Caco-2 (cell line): ENCODE measurements around the gene THBS4. TPM values are rescaled to one million over a fixed set of nuclear protein-coding genes. Genes with fewer than 3 reads are reported as not detected.

ENCODE experiments used
- BruUV-seq: library from RNA; stranded (reverse); fragments of 400-500 nt; replicated peaks from 2 replicates; lab custom pipeline; 2021; lab: Mats Ljungman, UMichigan
- CTCF ChIA-PET: fragments of 300-600 bp; sonication (Branson Sonifier 250); formaldehyde crosslinking; loops from one replicate; lab custom pipeline; 2022; ENCODE audit warnings: antibody characterized with exemption; lab: Charles Lee
- POLR2A ChIA-PET: fragments of 300-600 bp; sonication (Branson Sonifier 250); formaldehyde crosslinking; loops from one replicate; lab custom pipeline; 2022; ENCODE audit warnings: antibody characterized with exemption; lab: Charles Lee
- DNase-seq, 2 experiments: peaks; one replicate each; pipeline versions ENCODE4 v3.0.0 to v3.0.0-alpha.2; 2020 to 2022
- H3K27me3 ChIP-seq: replicated peaks from 2 replicates; pipeline ENCODE4 v1.6.0; 2011; ENCODE audit warnings: low read length; ENCODE audit not compliant: control insufficient read depth, insufficient read depth
- H3K36me3 ChIP-seq: 2 replicates; pipeline ENCODE4 v1.5.1; 2011; ENCODE audit warnings: low read length; ENCODE audit not compliant: control insufficient read depth, insufficient read depth
- H3K4me1 ChIP-seq: fragments of 250-450 bp; sonication (Bioruptor Pico); 2 replicates; pipeline ENCODE4 v1.5.1; 2020; ENCODE audit warnings: mild to moderate bottlenecking
- H3K4me3 ChIP-seq: 2 replicates; pipeline ENCODE4 v1.5.1; 2011; ENCODE audit warnings: low read depth, mild to moderate bottlenecking, control low read depth, low read length
- H3K9me3 ChIP-seq: fragments of 250-450 bp; sonication (Bioruptor Pico); 2 replicates; pipeline ENCODE4 v1.5.1; 2020; ENCODE audit warnings: mild to moderate bottlenecking, moderate library complexity
- H3K27ac Mint-ChIP-seq: one replicate; pipeline ENCODE4 v1.8.0; 2022; ENCODE audit warnings: mixed read lengths; ENCODE audit not compliant: unreplicated experiment
- H3K27me3 Mint-ChIP-seq: one replicate; pipeline ENCODE4 v1.8.0; 2022; ENCODE audit warnings: mixed read lengths; ENCODE audit not compliant: insufficient read depth, unreplicated experiment
- H3K36me3 Mint-ChIP-seq: one replicate; pipeline ENCODE4 v1.8.0; 2022; ENCODE audit warnings: mild to moderate bottlenecking, mixed read lengths; ENCODE audit not compliant: insufficient read depth, unreplicated experiment
- H3K4me1 Mint-ChIP-seq: one replicate; pipeline ENCODE4 v1.8.0; 2022; ENCODE audit warnings: low read depth, mixed read lengths; ENCODE audit not compliant: unreplicated experiment
- H3K4me3 Mint-ChIP-seq: one replicate; pipeline ENCODE4 v1.8.0; 2022; ENCODE audit warnings: mild to moderate bottlenecking, moderate library complexity, mixed read lengths; ENCODE audit not compliant: unreplicated experiment
- H3K9me3 Mint-ChIP-seq: one replicate; pipeline ENCODE4 v1.8.0; 2022; ENCODE audit warnings: mixed read lengths; ENCODE audit not compliant: unreplicated experiment
- CTCF ChIP-seq, 2 experiments: fragments of 200-600 bp in 1 of 2; IDR thresholded peaks; 1 replicate in 1 of 2; 2 replicates in 1 of 2; pipeline versions ENCODE4 v1.5.1 to v1.8.0; 2011 to 2022; ENCODE audit warnings: antibody characterized with exemption in 1 of 2, control low read depth in 1 of 2, inconsistent platforms in 1 of 2, low read depth in 1 of 2, low read length in 1 of 2, mild to moderate bottlenecking in 1 of 2, moderate library complexity in 1 of 2; ENCODE audit not compliant: insufficient read depth in 1 of 2, severe bottlenecking in 1 of 2, unreplicated experiment in 1 of 2
- intact Hi-C: fragments of 100-400 bp; cut with micrococcal nuclease; formaldehyde crosslinking; loops from one replicate; pipeline ENCODE4 v1.10.0; 2022; ENCODE audit not compliant: unreplicated experiment
- total RNA-seq: library from RNA; stranded (reverse); gene quantifications from 2 replicates; pipeline ENCODE4 v1.2.3, GENCODE V29; 2022

The THBS4 gene
- total RNA-seq, 1 experiment from 2014 or later = not detected

DNA sequence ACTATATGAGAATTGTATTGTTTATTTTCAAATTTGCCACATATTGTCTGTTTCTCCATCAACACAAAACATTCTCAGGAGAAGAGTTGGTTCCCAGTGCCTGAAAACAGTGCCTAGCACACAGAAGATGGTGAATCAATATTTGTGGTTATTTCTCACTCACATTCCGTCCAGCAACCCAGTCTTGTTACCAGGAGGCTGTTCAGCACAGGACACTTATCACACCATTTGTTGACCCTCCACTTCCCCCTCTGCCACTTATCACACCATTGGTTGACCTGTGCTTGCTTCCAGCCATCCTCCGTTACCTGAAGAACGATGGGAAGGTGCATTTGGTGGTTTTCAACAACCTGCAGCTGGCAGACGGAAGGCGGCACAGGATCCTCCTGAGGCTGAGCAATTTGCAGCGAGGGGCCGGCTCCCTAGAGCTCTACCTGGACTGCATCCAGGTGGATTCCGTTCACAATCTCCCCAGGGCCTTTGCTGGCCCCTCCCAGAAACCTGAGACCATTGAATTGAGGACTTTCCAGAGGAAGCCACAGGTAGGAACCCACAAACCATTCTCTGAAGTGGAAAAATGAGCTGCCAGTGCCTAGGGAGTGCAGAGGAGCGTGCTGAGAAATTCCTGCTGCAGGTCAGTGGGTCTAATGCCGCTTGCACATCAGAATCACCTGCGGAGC lies 20.5 kb downstream of the THBS4 start:
- no peaks in the 10 kb centered on the region for H3K4me1 ChIP-seq
- POLR2A ChIA-PET = no interaction called here
- H3K9me3 ChIP-seq = no peaks in the 10 kb centered on the region
- Mint-ChIP-seq H3K27me3 (peaks cover 5% of the 10 kb centered on the region), H3K4me1 (no peaks in the 10 kb centered on the region), H3K27ac (no peak overlapping the region), H3K9me3 (no peaks in the 10 kb centered on the region), H3K4me3 (no peak overlapping the region), H3K36me3 (no peaks in the 10 kb centered on the region)
- CTCF ChIA-PET = interaction anchor here (0.8 kb wide), 1 partner anchor 28 kb away, joined by 3 read pairs; no protein-coding TSS in a partner anchor
- no peak for DNase-seq
- H3K36me3 ChIP-seq = no peaks in the 10 kb centered on the region
- BruUV-seq = no TSS peak
- H3K4me3 ChIP-seq = no peak overlapping the region
- intact Hi-C loops = no loop called here
- TF ChIP-seq CTCF (IDR thresholded peaks at IDR 0.05; ENCODE audit: insufficient read depth in 1 of 2, low read depth in 1 of 2, low read length in 1 of 2, severe bottlenecking in 1 of 2, unreplicated experiment in 1 of 2) = no peak
- H3K27me3 ChIP-seq = no peaks in the 10 kb centered on the region

DNA sequence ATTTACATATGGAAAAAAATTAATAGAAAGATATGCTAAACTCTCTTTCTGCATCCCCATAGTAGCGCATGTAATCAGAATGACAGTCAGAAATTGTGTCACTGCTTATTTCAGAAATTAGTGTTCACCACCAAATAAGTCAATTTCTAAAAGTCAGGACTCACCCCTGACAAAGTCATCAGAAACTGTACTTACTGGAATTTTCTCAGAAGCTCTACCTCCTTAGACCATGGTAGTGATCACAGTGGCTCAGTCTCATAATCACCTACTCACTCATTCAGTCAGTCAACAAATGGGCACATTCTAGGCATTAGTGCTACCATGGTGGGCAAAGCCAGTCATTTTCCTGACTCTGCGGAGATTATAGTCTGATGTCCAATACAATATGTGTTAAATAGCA lies 22.0 kb downstream of the THBS4 start:
- no peaks in the 10 kb centered on the region for H3K36me3 Mint-ChIP-seq
- H3K27ac Mint-ChIP-seq = no peak overlapping the region
- H3K27me3 Mint-ChIP-seq = no peaks in the 10 kb centered on the region
- POLR2A ChIA-PET = no interaction called here
- CTCF ChIA-PET = no interaction called here
- no peak for DNase-seq
- H3K9me3 ChIP-seq = no peaks in the 10 kb centered on the region
- H3K27me3 ChIP-seq = no peaks in the 10 kb centered on the region
- no peaks in the 10 kb centered on the region for H3K36me3 ChIP-seq
- H3K4me3 Mint-ChIP-seq = no peak overlapping the region
- BruUV-seq = no TSS peak
- no peaks in the 10 kb centered on the region for H3K4me1 Mint-ChIP-seq
- TF ChIP-seq CTCF (IDR thresholded peaks at IDR 0.05; ENCODE audit: insufficient read depth in 1 of 2, low read depth in 1 of 2, low read length in 1 of 2, severe bottlenecking in 1 of 2, unreplicated experiment in 1 of 2) = no peak
- no peaks in the 10 kb centered on the region for H3K9me3 Mint-ChIP-seq
- peaks cover 3% of the 10 kb centered on the region; the same call in 1 of the 2 replicates for H3K4me1 ChIP-seq
- intact Hi-C loops = no loop called here
- H3K4me3 ChIP-seq = no peak overlapping the region

DNA sequence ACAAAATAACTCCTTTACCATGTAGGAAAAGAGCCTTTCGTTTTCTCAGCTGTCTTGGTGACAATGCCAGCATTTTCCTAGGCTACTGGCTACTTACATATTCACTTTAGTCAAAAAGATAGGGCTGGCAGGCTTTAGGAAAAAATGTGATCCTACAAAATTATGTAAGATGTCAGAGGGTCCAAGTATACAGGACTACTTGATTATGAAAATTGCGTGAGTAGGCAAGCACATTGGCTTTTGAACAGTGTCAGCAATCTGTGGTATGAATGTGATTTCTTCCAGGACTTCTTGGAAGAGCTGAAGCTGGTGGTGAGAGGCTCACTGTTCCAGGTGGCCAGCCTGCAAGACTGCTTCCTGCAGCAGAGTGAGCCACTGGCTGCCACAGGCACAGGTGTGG lies 22.8 kb downstream of the THBS4 start:
- no TSS peak for BruUV-seq
- POLR2A ChIA-PET = no interaction called here

More for the DNA sequence above, 22.8 kb downstream of the THBS4 start:
- no peak for DNase-seq
- H3K27ac Mint-ChIP-seq = no peak overlapping the region
- intact Hi-C loops = no loop called here
- no peaks in the 10 kb centered on the region for H3K36me3 Mint-ChIP-seq
- H3K27me3 Mint-ChIP-seq = no peaks in the 10 kb centered on the region
- H3K27me3 ChIP-seq = no peaks in the 10 kb centered on the region
- H3K4me3 Mint-ChIP-seq = no peak overlapping the region
- TF ChIP-seq CTCF (IDR thresholded peaks at IDR 0.05; ENCODE audit: insufficient read depth in 1 of 2, low read depth in 1 of 2, low read length in 1 of 2, severe bottlenecking in 1 of 2, unreplicated experiment in 1 of 2) = no peak
- H3K4me3 ChIP-seq = no peak overlapping the region
- no peaks in the 10 kb centered on the region for H3K4me1 Mint-ChIP-seq
- peaks cover 3% of the 10 kb centered on the region; the same call in 1 of the 2 replicates for H3K4me1 ChIP-seq
- CTCF ChIA-PET = no interaction called here
- H3K9me3 Mint-ChIP-seq = no peaks in the 10 kb centered on the region
- no peaks in the 10 kb centered on the region for H3K9me3 ChIP-seq
- no peaks in the 10 kb centered on the region for H3K36me3 ChIP-seq
